Measurements from ENCODE around the gene NFATC3. TPM values are rescaled to one million over a fixed set of nuclear protein-coding genes. Genes with fewer than 3 reads are reported as not detected.

Gene NFATC3
- total and polyA plus RNA-seq, 2 donors (not counting 1 experiment from before 2014, with no cell fraction given) = 33.4 to 115 TPM

DNA sequence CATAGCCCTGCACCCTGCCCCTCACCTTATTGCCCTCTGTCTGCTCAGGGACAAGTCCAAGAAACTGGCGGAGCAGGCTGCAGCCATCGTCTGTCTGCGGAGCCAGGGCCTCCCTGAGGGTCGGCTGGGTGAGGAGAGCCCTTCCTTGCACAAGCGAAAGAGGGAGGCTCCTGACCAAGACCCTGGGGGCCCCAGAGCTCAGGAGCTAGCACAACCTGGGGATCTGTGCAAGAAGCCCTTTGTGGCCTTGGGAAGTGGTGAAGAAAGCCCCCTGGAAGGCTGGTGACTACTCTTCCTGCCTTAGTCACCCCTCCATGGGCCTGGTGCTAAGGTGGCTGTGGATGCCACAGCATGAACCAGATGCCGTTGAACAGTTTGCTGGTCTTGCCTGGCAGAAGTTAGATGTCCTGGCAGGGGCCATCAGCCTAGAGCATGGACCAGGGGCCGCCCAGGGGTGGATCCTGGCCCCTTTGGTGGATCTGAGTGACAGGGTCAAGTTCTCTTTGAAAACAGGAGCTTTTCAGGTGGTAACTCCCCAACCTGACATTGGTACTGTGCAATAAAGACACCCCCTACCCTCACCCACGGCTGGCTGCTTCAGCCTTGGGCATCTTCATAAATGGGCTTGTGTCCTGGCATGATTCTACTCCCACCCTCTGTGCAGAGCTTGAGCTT lies 6.3 kb upstream of the NFATC3 start:
- Histone ChIP-seq H2AFZ (ENCODE audit: insufficient read depth, low read depth, low read length, poor library complexity, severe bottlenecking) (no peak overlapping the region), H3K27ac (ENCODE audit: low read length in 2 of 2) (peak overlapping the region; percentile 79 to 83), H3K4me2 (replicated peaks; ENCODE audit: low read depth, low read length, poor library complexity, severe bottlenecking) (peak overlapping the region; percentile 83), H3K4me3 (ENCODE audit: control extremely low read depth in 1 of 5, extremely low read depth in 1 of 5, insufficient read depth in 1 of 5, low read depth in 2 of 5, low read length in 4 of 5) (peak overlapping the region in 1 of 5 experiments; percentile 49), H3K9ac (ENCODE audit: low read length) (peak overlapping the region; percentile 45), H4K20me1 (ENCODE audit: control insufficient read depth, insufficient read depth, low read length, poor library complexity, severe bottlenecking) (peaks cover 10% of the 10 kb centered on the region), H3K4me1 (ENCODE audit: control insufficient read depth in 2 of 2, insufficient read depth in 2 of 2, low read length in 2 of 2) (peaks cover 92 to 99% of the 10 kb centered on the region in 2 donors), H3K36me3 (replicated peaks in 1 of 2; ENCODE audit: control extremely low read depth in 1 of 2, control insufficient read depth in 1 of 2, extremely low read depth in 1 of 2, insufficient read depth in 2 of 2, low read length in 1 of 2) (peaks cover 0 to 60% of the 10 kb centered on the region in 2 experiments), H3K79me2 (ENCODE audit: control insufficient read depth, insufficient read depth, low read length) (peaks cover 48% of the 10 kb centered on the region), H3K9me3 (ENCODE audit: control extremely low read depth in 1 of 3, control insufficient read depth in 2 of 3, insufficient read depth in 1 of 3, low read length in 2 of 3) (peaks cover 0 to 4% (median 0%) of the 10 kb centered on the region in 3 donors), H3K27me3 (replicated peaks in 1 of 4; ENCODE audit: control extremely low read depth in 1 of 4, control insufficient read depth in 3 of 4, insufficient read depth in 4 of 4, low read length in 3 of 4) (no peaks in the 10 kb centered on the region)
- ChIA-PET POLR2A (no interaction called here), CTCF (interaction anchor here (1.3 to 11.1 kb wide), 3 partner anchors 9 to 262 kb away, joined by 3 to 242 read pairs (median 6); no protein-coding TSS in a partner anchor)
- peak overlapping the region; percentile 79 for H3K4me3 Mint-ChIP-seq
- TF ChIP-seq, protein P1, sequence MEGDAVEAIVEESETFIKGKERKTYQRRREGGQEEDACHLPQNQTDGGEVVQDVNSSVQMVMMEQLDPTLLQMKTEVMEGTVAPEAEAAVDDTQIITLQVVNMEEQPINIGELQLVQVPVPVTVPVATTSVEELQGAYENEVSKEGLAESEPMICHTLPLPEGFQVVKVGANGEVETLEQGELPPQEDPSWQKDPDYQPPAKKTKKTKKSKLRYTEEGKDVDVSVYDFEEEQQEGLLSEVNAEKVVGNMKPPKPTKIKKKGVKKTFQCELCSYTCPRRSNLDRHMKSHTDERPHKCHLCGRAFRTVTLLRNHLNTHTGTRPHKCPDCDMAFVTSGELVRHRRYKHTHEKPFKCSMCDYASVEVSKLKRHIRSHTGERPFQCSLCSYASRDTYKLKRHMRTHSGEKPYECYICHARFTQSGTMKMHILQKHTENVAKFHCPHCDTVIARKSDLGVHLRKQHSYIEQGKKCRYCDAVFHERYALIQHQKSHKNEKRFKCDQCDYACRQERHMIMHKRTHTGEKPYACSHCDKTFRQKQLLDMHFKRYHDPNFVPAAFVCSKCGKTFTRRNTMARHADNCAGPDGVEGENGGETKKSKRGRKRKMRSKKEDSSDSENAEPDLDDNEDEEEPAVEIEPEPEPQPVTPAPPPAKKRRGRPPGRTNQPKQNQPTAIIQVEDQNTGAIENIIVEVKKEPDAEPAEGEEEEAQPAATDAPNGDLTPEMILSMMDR (IDR thresholded peaks at IDR 0.05) = no peak
- no peak for TF ChIP-seq EZH2 (IDR thresholded peaks at IDR 0.05; ENCODE audit: borderline replicate concordance, insufficient read depth, low read depth, low read length, poor library complexity, severe bottlenecking)
- no peaks in the 10 kb centered on the region for H3K27me3 Mint-ChIP-seq
- H3K9me3 Mint-ChIP-seq (ENCODE audit: insufficient read depth) = no peaks in the 10 kb centered on the region
- no peak for DNase-seq
- WGBS (ENCODE audit: insufficient coverage) = 95% methylated on average over 7 of the region's 8 CpGs
- peak overlapping the region; percentile 96 for H3K27ac Mint-ChIP-seq
- peaks cover 89% of the 10 kb centered on the region for H3K4me1 Mint-ChIP-seq
- intact Hi-C loops (cut with micrococcal nuclease) = no loop called here
- ATAC-seq (ENCODE audit: low read depth) = no peak

DNA sequence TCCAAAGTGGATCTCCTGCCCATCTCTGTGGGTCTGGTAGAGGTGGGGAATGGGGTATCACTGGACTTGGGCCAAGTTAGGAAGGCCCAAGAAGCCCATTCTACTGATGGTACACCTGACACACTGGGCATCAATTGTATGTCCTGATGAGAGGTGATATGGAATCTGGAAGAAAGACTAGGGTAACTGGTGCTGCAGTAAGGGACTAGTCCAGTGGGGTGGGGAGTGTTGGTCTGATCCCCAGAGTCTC lies 5.9 kb upstream of the NFATC3 start:
- Histone ChIP-seq H3K36me3 (replicated peaks in 1 of 2; ENCODE audit: control extremely low read depth in 1 of 2, control insufficient read depth in 1 of 2, extremely low read depth in 1 of 2, insufficient read depth in 2 of 2, low read length in 1 of 2) (peaks cover 0 to 56% of the 10 kb centered on the region in 2 experiments), H4K20me1 (ENCODE audit: control insufficient read depth, insufficient read depth, low read length, poor library complexity, severe bottlenecking) (peaks cover 10% of the 10 kb centered on the region), H3K4me1 (ENCODE audit: control insufficient read depth in 2 of 2, insufficient read depth in 2 of 2, low read length in 2 of 2) (peaks cover 92 to 99% of the 10 kb centered on the region in 2 donors), H3K9me3 (ENCODE audit: control extremely low read depth in 1 of 3, control insufficient read depth in 2 of 3, insufficient read depth in 1 of 3, low read length in 2 of 3) (peaks cover 0 to 4% (median 0%) of the 10 kb centered on the region in 3 donors), H3K4me3 (ENCODE audit: control extremely low read depth in 1 of 5, extremely low read depth in 1 of 5, insufficient read depth in 1 of 5, low read depth in 2 of 5, low read length in 4 of 5) (peak overlapping the region in 4 of 5 experiments; percentile 8 to 49 (median 22)), H3K27me3 (replicated peaks in 1 of 4; ENCODE audit: control extremely low read depth in 1 of 4, control insufficient read depth in 3 of 4, insufficient read depth in 4 of 4, low read length in 3 of 4) (no peaks in the 10 kb centered on the region), H3K4me2 (replicated peaks; ENCODE audit: low read depth, low read length, poor library complexity, severe bottlenecking) (peak overlapping the region; percentile 83), H3K9ac (ENCODE audit: low read length) (peak overlapping the region; percentile 45), H3K79me2 (ENCODE audit: control insufficient read depth, insufficient read depth, low read length) (peaks cover 43% of the 10 kb centered on the region), H3K27ac (ENCODE audit: low read length in 2 of 2) (peak overlapping the region; percentile 79 to 83), H2AFZ (ENCODE audit: insufficient read depth, low read depth, low read length, poor library complexity, severe bottlenecking) (no peak overlapping the region)
- H3K4me1 Mint-ChIP-seq = peaks cover 89% of the 10 kb centered on the region
- no peak for DNase-seq
- H3K4me3 Mint-ChIP-seq = peak overlapping the region; percentile 79
- intact Hi-C loops (cut with micrococcal nuclease) = no loop called here
- no peak for TF ChIP-seq EZH2 (IDR thresholded peaks at IDR 0.05; ENCODE audit: borderline replicate concordance, insufficient read depth, low read depth, low read length, poor library complexity, severe bottlenecking)
- TF ChIP-seq, protein P1 (IDR thresholded peaks at IDR 0.05) = no peak
- ATAC-seq (ENCODE audit: low read depth) = no peak
- H3K27ac Mint-ChIP-seq = peak overlapping the region; percentile 96
- H3K27me3 Mint-ChIP-seq = no peaks in the 10 kb centered on the region
- POLR2A ChIA-PET = interaction anchor here (0.7 to 1.6 kb wide), 3 partner anchors 8 to 86 kb away, joined by 3 to 6 read pairs (median 3); no protein-coding TSS in a partner anchor
- CTCF ChIA-PET = interaction anchor here (1.3 to 11.1 kb wide), 4 partner anchors 10 to 263 kb away, joined by 3 to 242 read pairs (median 6); no protein-coding TSS in a partner anchor
- H3K9me3 Mint-ChIP-seq (ENCODE audit: insufficient read depth) = no peaks in the 10 kb centered on the region

All from B cell (primary cell).